GM21723 (cell line): ENCODE data around the gene FGF11.

Source experiments
- ATAC-seq: cut with Tn5 transposase; IDR thresholded peaks from one replicate; pipeline ENCODE4 v1.9.1; 2021; ENCODE audit warnings: mild to moderate bottlenecking, moderate library complexity; ENCODE audit not compliant: unreplicated experiment

FGF11 gene

GRCh38 chr17:7439462-7440112 is at the start of gene FGF11:
FGF11 (plus strand) TSS chr17:7439512; CDS start chr17:7439621, 109 bp downstream.
- no peak for ATAC-seq

DNA sequence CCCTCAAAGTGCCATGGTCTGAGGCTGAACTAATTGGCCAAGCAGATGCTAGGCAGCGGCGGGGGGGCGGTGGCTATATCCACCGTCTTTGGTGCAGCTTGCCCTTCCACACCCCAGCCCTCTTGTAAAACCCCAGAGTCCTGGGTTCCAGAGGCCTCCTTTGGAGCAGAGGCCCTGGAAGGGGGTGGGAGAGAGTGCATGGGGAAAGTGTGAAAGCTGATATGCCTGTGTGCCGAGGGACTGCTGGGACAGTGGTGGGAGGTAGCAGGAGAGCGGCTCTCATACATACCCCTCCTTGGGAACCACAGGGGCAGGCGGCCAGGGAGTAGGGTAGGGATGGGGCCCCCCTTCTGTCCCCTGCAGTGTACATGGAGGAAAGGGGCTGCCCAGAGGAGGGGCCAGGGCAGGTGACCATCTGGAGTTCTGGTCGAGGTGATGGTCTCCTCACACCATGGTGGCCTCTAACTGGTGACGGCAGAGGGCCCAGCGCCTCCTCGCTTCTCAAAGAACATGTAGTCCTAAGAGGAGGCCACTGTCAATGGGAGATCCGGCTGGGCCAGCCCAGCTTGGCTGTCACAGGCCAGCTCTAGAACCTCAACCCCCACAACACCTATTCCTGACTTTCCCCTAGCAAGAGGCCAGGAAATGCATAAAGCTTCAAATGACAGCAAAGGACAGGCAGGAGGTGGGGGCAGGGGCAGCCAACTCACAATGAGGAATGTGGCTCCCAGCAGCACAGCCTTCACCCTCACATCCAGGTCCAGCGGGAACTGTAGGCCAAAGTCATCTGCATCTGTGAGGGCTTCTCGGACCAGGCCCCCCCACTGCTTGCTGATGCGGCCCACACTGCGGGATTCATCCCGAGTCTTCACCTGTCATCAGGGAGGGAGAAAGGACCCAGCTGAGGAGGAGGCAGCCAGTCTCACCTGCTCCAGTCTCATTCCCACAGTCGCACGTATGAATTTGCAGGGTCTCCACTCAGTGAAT is 49.1 kb upstream of the FGF11 start:
- no peak for ATAC-seq

DNA sequence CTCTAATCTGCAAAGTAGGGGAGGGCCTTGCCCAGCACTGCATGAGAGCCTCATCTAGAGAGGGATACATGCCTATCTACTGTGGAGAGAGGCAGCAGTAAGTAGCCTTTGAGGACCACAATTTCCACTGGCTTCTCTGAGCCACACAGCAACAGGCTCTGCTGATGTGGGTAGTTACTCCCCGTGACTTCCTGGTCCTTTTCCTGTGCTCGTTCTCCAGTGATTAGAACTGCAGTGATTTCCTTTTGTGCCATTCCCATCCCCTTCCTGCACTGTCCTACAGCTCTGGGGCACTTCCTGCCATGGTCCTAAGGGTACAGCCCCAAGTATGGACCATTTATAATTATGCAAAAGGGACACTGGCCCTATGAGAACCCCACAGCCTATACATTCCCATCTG is 48.0 kb upstream of the FGF11 start:
- ATAC-seq = no peak

- no peak for ATAC-seq
These were observed 46.4 kb upstream of the FGF11 start for GRCh38 chr17:7392696-7393612.

- ATAC-seq = peak; percentile 51
These were observed 45.5 kb upstream of the FGF11 start for GRCh38 chr17:7393613-7394451.

DNA sequence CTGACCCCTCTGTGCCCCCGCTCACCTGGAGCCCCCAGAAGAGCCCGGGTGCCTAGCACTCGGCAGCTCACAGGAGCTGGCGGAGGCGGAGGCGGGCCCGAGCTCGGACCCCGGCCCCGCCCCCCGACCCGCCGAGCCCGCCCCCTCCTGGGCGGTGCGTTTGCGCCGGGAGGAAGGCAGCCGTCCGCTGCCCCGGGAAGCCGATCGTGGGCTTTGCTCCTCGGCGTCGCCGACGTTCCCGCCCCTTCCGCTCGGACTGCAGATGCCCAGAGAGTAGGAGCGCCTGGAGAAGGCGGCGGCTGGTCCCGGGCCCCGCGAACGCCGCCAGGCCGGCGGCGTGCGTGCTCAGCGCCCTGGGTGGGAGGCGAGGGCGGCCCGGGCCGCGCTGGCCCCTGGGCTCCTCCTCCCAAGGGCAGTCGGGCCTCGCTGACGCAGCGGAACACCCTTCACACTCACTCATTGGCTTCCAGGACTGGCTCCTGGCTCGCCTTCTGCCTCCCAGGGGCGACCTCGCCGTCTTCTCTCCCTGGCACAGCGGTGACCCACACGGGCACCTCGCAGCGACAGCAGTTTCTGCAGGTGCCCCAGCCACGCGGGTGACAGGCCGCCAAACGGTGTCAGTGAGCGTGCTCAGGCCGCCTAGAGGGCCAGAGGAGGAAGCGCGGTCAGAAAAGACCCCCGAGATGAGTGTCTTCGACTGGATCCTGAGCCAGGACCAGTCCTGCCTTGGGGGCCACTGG is 44.7 kb upstream of the FGF11 start, which contains the start of gene PLSCR3:
Gene PLSCR3, minus strand, starts transcription at position 74 of the 740 bp plus-strand sequence. CDS start 415 bp downstream, outside the sequence.
- peak; percentile 76 for ATAC-seq

DNA sequence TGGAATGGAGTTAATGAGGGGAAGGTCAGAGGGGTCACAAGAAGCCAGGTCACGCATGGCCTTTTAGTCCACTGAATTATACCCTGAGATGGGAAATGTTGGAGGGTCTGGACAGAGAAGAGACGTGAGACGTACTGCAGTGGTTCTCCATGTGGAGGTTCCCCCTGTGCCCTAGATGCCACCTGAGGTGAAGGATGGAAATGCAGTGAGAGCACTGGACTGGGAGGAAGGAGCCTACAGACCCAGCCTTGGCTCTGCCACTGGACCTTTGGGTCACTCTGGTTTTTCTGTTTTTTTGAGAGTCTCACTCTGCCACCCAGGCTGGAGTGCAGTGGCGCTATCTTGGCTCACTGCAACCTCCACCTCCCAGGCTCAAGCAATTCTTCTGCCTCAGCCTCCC is 43.2 kb upstream of the FGF11 start:
- ATAC-seq = no peak

DNA sequence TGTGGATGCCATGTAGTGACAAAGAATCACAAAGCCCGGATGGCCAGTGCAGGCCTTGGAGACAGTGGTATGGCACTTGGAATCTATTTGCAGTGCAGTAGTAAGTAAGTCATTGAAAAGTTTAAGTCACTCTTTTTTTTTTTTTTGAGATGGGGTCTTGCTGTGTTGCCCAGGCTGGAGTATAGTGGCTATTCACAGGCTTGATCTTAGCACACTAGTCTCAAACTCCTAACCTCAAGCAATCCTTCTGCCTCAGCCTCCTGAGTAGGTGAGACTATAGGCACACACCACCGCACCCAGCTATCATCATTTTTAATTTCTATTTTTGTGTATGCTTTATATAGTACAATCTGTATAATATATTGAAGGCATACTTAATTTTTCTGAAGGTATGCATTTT is 40.7 kb upstream of the FGF11 start:
- ATAC-seq = no peak

GRCh38 chr17:7403043-7403726 is 36.1 kb upstream of the FGF11 start:
- ATAC-seq = no peak

- peak; percentile 15 for ATAC-seq
These were observed 35.7 kb upstream of the FGF11 start for GRCh38 chr17:7403727-7403976.

- peak; percentile 91 for ATAC-seq
These were observed 35.2 kb upstream of the FGF11 start, which contains the start of gene TMEM256 for GRCh38 chr17:7403977-7404736. TMEM256 (minus strand) TSS chr17:7404097; CDS start chr17:7404084, 13 bp downstream.

DNA sequence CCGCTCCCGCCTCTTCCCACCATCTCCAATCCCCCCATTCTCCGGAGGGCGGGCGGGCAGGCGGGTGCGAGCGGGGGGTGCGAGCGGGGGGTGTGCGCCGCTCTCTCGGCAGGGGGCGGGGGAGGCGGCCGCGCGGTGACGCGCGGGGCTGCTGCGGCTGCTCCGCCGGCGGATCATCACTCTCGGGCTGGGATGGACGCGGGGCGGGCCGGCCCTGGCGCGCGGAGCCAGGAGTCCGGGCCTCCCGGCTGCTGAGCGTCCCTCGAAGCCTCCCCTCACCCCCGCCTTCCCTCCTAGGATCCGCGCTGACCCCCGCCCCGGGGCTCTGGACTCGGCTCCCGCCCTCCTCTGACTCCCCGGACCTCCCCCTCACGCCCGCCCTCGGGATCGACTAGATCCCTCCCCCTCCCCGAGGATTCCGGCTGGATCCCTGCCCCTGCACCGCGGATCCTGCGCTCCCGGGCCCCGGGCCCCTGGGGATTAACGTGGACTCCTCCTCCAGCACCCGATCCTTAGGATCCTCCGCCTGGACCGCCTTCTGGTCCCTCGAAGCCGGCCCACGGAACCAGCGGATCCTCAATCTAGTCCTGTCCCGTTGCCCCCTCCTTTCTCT is 34.5 kb upstream of the FGF11 start:
- peak; percentile 25 for ATAC-seq

- no peak for ATAC-seq
These were observed 33.7 kb upstream of the FGF11 start for GRCh38 chr17:7405350-7406234.

DNA sequence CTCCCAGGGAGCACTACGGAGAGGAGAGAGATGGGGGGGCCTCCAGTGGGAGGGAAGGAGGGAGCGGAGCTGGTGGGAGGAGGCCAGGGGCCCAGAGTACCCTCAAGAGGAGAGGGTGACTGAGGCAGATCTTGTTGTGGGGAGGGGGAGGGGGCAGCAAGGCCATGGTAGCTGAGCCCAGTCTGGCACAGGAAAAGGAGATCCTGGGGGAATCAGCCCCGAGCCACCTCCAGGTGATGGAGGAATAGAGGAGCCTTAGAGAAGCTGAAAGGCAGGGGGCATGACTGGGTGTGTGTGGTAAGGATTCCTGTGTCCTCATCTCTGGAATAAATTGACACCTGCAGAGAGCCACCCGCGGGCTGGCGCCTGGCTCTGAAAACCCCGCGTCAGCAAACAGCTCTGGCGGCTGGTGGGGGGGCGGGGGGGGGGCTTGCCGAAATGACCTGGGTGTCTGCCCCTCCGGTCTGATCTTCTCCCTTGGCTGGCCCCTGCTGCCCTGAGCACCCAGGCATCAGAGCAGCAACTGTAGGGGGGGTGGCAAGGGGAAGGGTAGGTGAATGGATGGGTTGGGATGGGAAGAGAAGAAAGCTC is 33.0 kb upstream of the FGF11 start:
- no peak for ATAC-seq

DNA sequence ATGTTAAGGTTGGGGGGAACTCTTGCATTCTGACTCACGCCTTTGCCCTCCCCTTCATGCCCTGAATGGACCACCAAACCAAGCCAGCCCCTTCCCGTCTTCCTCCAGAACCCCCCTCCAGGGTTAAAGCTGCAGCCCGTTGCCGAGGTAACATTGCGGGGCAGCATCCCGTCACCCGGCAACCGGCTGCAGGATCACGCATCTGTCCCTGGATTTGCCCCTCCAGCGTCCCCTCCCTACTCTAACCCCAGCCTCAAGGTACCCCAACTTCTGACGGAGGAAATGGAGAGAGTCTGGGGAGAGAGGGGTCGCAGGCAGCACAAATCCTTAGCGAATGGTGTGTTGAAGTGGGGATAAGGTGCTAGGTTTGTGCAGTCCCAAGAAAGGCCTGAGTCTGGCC is 32.2 kb upstream of the FGF11 start:
- no peak for ATAC-seq

- no peak for ATAC-seq
These were observed 31.6 kb upstream of the FGF11 start, which contains the start of gene NLGN2 for GRCh38 chr17:7407485-7408251. NLGN2 (plus strand) TSS chr17:7407845; CDS start chr17:7408256, 411 bp downstream.
